GM18907 (cell line): ENCODE results near the gene TAL2.
"Not testable (repeated sequence)": the region's sequence is repeated elsewhere in the genome, so short reads cannot be mapped to it uniquely, and the experiment has no call there.

Experiments used
- ATAC-seq: cut with Tn5 transposase; IDR thresholded peaks from one replicate; pipeline ENCODE4 v1.9.1; 2021; ENCODE audit warnings: mild to moderate bottlenecking, moderate library complexity; ENCODE audit not compliant: unreplicated experiment

The TAL2 gene

DNA sequence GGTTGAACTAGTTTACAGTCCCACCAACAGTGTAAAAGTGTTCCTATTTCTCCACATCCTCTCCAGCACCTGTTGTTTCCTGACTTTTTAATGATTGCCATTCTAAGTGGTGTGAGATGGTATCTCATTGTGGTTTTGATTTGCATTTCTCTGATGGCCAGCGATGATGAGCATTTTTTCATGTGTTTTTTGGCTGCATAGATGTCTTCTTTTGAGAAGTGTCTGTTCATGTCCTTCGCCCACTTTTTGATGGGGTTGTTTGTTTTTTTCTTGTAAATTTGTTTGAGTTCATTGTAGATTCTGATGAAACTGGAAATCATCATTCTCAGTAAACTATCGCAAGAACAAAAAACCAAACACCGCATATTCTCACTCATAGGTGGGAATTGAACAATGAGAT, 41.4 kb downstream of the TAL2 start:
- ATAC-seq = not testable (repeated sequence)

DNA sequence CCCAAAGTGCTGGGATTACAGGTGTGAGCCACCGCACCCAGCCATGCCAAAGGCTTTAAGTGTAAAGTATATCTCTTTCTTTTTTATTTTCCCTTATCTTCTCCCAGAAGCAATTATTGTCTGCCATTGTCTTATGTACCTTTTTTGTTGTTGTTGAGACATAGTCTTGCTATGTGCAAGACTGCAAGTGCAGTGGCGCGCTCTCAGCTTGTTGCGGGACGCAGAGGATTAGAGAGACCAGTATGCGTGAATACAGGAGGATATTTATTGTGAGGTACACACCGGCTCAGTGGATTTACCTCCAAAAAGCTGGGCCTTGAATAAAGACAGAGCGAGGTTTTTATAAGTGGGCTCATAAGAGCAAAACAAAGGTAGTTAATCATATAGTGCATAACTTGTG, 43.9 kb downstream of the TAL2 start:
- ATAC-seq = no peak

- ATAC-seq = no peak
Measured at GRCh38 chr9:105708405-105708804, 46.1 kb downstream of the TAL2 start.

DNA sequence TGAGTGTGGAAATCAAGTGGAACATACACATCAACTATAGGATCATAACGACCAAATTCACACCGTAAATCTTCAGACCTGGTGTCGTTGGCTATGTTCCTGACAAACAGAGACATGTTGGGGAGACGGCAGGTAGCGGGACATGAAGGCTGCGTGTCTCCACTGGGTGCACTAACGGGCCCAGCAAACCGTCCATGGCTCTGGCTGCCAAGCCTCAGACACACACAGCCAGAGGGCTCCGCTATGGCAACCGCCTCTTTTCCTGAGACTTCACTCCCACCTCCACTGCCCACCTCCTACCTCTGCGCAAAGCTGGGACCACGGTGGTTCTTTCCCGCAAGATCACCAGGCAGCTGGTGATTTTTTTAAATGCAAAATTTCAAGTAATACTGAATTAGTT, 48.4 kb downstream of the TAL2 start:
- no peak for ATAC-seq

DNA sequence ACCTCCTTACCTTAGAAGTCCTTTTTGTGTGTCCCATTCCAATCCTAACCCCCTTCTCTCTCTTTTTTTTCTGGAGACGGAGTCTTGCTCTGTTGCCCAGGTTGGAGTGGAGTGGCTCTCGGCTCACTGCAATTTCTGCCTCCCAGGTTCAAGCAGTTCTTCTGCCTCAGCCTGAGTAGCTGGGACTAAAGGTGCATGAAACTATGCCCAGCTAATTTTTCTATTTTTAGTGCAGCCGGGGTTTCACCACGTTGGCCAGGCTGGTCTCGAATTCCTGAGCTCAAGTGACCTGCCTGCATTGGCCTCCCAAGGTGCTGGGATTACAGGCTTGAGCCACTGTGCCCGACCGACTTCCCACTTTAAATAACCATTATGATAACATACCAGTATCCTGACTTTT, 49.6 kb downstream of the TAL2 start:
- ATAC-seq = no peak

DNA sequence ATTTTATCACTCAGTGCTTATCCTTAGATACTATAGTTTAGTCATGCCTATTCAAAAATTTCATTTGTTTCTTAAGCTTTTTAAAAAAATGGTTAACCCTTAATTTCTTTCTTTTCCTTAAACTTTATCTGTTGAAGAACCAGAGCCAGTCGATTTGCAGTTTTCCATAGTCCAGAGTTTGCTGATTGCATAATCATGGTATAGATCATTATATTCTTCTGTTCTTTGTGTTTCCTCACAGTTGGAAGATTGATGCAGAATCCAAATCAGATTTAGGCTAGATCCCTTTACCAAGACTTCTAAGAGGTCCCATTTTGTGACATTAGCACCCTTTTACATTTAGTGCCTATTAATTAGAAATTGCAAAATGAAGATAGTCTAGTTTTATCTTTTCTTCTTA, 50.0 kb downstream of the TAL2 start:
- ATAC-seq = no peak
